Heart left ventricle (tissue), 16 donors: Measurements from ENCODE around the gene CKLF. TPM values are rescaled to one million over a fixed set of nuclear protein-coding genes. Genes with fewer than 3 reads are reported as not detected.
"Not testable (repeated sequence)": the region's sequence is repeated elsewhere in the genome, so short reads cannot be mapped to it uniquely, and the experiment has no call there.

ENCODE experiments used
- ATAC-seq, 4 donors: fragments of 200-7000 bp; cut with Tn5 transposase; one replicate each; pipeline ENCODE4 v1.9.1; 2020 to 2022; ENCODE audit warnings: moderate library complexity in 4 of 4, mild to moderate bottlenecking in 3 of 4, moderate number of reproducible peaks in 1 of 4
- DNase-seq, 5 donors: peaks; one replicate each; pipeline ENCODE4 v3.0.0-alpha.2; 2020
- H3K27ac ChIP-seq, 12 donors: fragments of 200-600 bp; sonication (generic) in 4 of 12; one replicate each; pipeline versions ENCODE4 v1.5.0 to v1.8.0; 2016 to 2022; ENCODE audit warnings: mild to moderate bottlenecking in 2 of 12
- H3K27me3 ChIP-seq, 9 donors: fragments of 200-600 bp; sonication (generic) in 2 of 9; one replicate each; pipeline versions ENCODE4 v1.5.1 to v1.8.0; 2016 to 2022; ENCODE audit warnings: mild to moderate bottlenecking in 3 of 9
- H3K36me3 ChIP-seq, 9 donors: fragments of 200-600 bp; sonication (generic) in 2 of 9; one replicate each; pipeline versions ENCODE4 v1.5.0 to v1.8.0; 2018 to 2022; ENCODE audit warnings: mild to moderate bottlenecking in 2 of 9
- H3K4me1 ChIP-seq, 12 donors: fragments of 200-600 bp; sonication (generic) in 4 of 12; one replicate each; pipeline versions ENCODE4 v1.5.0 to v1.8.0; 2016 to 2022; ENCODE audit warnings: mild to moderate bottlenecking in 3 of 12
- H3K4me3 ChIP-seq, 12 donors: fragments of 200-600 bp; sonication (generic) in 4 of 12; one replicate each; pipeline versions ENCODE4 v1.5.0 to v1.8.0; 2017 to 2022; ENCODE audit warnings: mild to moderate bottlenecking in 9 of 12, moderate library complexity in 4 of 12
- H3K9me3 ChIP-seq, 12 donors: fragments of 200-600 bp; sonication (generic) in 4 of 12; one replicate each; pipeline versions ENCODE4 v1.5.0 to v1.8.0; 2016 to 2022; ENCODE audit warnings: mild to moderate bottlenecking in 1 of 12
- POLR2A ChIP-seq, 2 donors: fragments of 450-650 bp; IDR thresholded peaks; one replicate each; pipeline ENCODE4 v1.6.1; 2017; ENCODE audit warnings: antibody characterized with exemption in 2 of 2, mild to moderate bottlenecking in 2 of 2, moderate library complexity in 2 of 2
- WGBS, 4 donors: extraction: QIAGEN DNeasy Blood & Tissue Kit in 2 of 4; methylation state at CpG; one replicate each; pipeline versions ENCODE4 v1.1.5 to v1.1.7; 2013 to 2018; 5-methylcytosine and 5-hydroxymethylcytosine counted together
- intact Hi-C, 10 donors: fragments of 100-400 bp; cut with DNase I; formaldehyde crosslinking; loops; one replicate each; pipeline versions ENCODE4 v1.11.1 to v1.14.2; 2022
- polyA plus RNA-seq, 2 donors: library from polyadenylated mRNA; stranded (reverse); fragments of 200-250 nt; gene quantifications; one replicate each; pipeline ENCODE4 v1.2.3, GENCODE V29; 2013
- total RNA-seq, 9 donors: library from RNA; depleted of rRNA in 2 of 9; stranded (reverse); fragments of >200 nt in 2 of 9; fragmentation: NEBNext Ultra II Directional in 3 of 9; extraction: Animal tissue kit (Norgen Biotek cat#: 25700) in 3 of 9; gene quantifications; one replicate each; pipeline versions ENCODE4 v1.1.0 to v1.2.4, GENCODE V29; 2016 to 2023
- TF ChIP-seq, protein P1 (sequence below), 12 donors: fragments of 200-600 bp; sonication (generic) in 4 of 12; IDR thresholded peaks; one replicate each; pipeline versions ENCODE4 v1.5.0 to v1.8.0; 2018 to 2022; ENCODE audit warnings: antibody characterized with exemption in 12 of 12, mild to moderate bottlenecking in 5 of 12
- donor health status: ischemic (EF 13 %, LVEDD 7.1; RV severe dilation, severe dysfunction).
- donor health status: healthy with polysubstance abuse.
- donor health status: DM: no; HTN: yes; CAD: no.
- donor health status: DM: no; HTN: no; CAD: no.
- donor health status: ischemic (EF 25% LVEDD 6.9; RV normal size, moderate dysfunction).
- donor health status: ischemic (EF 25% LVEDD 5.7; RV mildly dilated, moderate dysfunction).
- donor health status: healthy.
- donor health status: DM: yes; HTN: yes; CAD: no.
- donor health status: ischemic (EF 35%, LVEDD 5.7; RV mildly dilated, moderate dysfunction).
- donor health status: nonischemic (EF 11% LVEDD 7.7; RV severe dilation, severe dysfunction).
- donor health status: DM: yes; HTN: yes; CAD: no.
- donor health status: PGD.
- donor health status: ischemic (EF 29% LVEDD 5.4; RV normal size, mild dysfunction).
- donor health status: nonischemic (EF 23%, LVEDD 6.1; RV moderate dilation, normal function).

CKLF gene
- total and polyA plus RNA-seq, 11 donors = 4.1 to 28.9 (median 6.4) TPM

DNA sequence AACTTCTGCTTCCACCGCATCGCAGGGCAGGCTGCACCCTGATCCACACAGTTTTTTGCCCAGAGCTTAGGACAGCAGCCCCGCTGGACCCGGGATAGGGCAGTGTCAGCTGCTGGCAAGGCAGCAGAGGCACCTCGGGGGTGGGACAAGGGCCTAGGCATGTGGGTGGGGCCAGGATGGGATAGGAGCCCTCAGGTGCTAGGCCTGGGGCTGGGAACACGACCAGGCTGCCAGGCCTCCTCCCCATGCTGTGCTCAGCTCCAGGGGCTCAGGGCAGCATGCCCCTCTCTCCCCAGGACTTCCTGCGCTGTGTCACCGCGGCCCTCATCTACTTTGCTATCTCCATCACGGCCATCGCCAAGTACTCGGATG lies 56.7 kb downstream of the CKLF start:
- no peak overlapping the region for H3K4me3 ChIP-seq
- peaks cover 0 to 35% (median 16%) of the 10 kb centered on the region in 12 donors for H3K4me1 ChIP-seq
- H3K9me3 ChIP-seq = no peaks in the 10 kb centered on the region
- no peak for TF ChIP-seq POLR2A (IDR thresholded peaks at IDR 0.05)
- TF ChIP-seq, protein P1, sequence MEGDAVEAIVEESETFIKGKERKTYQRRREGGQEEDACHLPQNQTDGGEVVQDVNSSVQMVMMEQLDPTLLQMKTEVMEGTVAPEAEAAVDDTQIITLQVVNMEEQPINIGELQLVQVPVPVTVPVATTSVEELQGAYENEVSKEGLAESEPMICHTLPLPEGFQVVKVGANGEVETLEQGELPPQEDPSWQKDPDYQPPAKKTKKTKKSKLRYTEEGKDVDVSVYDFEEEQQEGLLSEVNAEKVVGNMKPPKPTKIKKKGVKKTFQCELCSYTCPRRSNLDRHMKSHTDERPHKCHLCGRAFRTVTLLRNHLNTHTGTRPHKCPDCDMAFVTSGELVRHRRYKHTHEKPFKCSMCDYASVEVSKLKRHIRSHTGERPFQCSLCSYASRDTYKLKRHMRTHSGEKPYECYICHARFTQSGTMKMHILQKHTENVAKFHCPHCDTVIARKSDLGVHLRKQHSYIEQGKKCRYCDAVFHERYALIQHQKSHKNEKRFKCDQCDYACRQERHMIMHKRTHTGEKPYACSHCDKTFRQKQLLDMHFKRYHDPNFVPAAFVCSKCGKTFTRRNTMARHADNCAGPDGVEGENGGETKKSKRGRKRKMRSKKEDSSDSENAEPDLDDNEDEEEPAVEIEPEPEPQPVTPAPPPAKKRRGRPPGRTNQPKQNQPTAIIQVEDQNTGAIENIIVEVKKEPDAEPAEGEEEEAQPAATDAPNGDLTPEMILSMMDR (IDR thresholded peaks at IDR 0.05) = no peak
- ATAC-seq (no peak), DNase-seq (no peak)
- peaks cover 0 to 57% (median 47%) of the 10 kb centered on the region in 9 donors for H3K36me3 ChIP-seq
- intact Hi-C loops = loop anchor here in 8 of 10 donors (5.0 to 10.0 kb wide), 10 partner anchors 54 to 263 kb away; partner anchors contain the start of genes CKLF (in 3 of the 8) and TK2 (in 3 of the 8)
- H3K27me3 ChIP-seq = no peaks in the 10 kb centered on the region
- H3K27ac ChIP-seq = peak overlapping the region in 4 of 12 donors; percentile 9 to 35 (median 15)
- WGBS, 4 donors = 83 to 85% (median 85%) methylated on average over 10 to 12 of the region's 12 CpGs

GRCh38 chr16:66610111-66610820 lies 57.9 kb downstream of the CKLF start:
- no peak overlapping the region for H3K4me3 ChIP-seq
- H3K27ac ChIP-seq = no peak overlapping the region
- WGBS, 4 donors = 86 to 90% (median 89%) methylated on average over 13 to 14 of the region's 14 CpGs
- H3K27me3 ChIP-seq = no peaks in the 10 kb centered on the region
- peaks cover 0 to 34% (median 15%) of the 10 kb centered on the region in 12 donors for H3K4me1 ChIP-seq
- H3K36me3 ChIP-seq = peaks cover 0 to 62% (median 50%) of the 10 kb centered on the region in 9 donors
- intact Hi-C loops = loop anchor here in 2 of 10 donors (5.0 to 10.0 kb wide), 2 partner anchors 85 to 257 kb away; partner anchors contain the start of gene CMTM4 (in 1 of the 2)
- ATAC-seq (no peak), DNase-seq (no peak)
- TF ChIP-seq POLR2A (IDR thresholded peaks at IDR 0.05) = no peak
- TF ChIP-seq, protein P1 (IDR thresholded peaks at IDR 0.05) = no peak
- H3K9me3 ChIP-seq = no peaks in the 10 kb centered on the region

- DNase-seq, H3K4me3 ChIP-seq, H3K27ac ChIP-seq, H3K27me3 ChIP-seq, ATAC-seq, H3K9me3 ChIP-seq: not testable (repeated sequence)
- intact Hi-C loops = loop anchor here in 2 of 10 donors (5.0 to 10.0 kb wide), 2 partner anchors 83 to 255 kb away; partner anchors contain the start of gene CMTM4 (in 1 of the 2)
- peaks cover 0 to 64% (median 50%) of the 10 kb centered on the region in 9 donors for H3K36me3 ChIP-seq
- WGBS, 4 donors = 89 to 96% (median 95%) methylated on average over 8 of the region's 8 CpGs
- H3K4me1 ChIP-seq = peaks cover 0 to 21% (median 11%) of the 10 kb centered on the region in 12 donors
Observed at GRCh38 chr16:66611911-66612310, 59.5 kb downstream of the CKLF start.

DNA sequence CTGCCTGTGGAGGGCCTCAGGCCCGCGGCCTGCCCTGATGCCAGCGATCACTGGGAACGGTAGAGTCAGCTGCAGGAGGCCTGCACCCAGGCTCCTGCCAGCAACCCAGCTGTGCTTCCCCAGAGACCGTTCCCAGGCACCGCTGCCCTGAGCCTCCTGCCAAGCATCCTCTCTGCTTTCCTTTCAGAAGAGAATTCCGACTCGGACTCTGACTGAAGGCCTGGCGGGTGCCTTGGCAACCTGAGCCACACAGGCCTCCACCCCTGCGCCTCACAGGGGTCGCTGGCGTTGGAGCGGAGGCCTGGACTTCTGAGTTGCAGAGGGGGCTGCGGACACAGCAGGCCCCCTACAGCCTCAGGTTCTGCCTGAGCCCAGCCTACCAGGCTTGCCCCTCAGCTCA lies 60.0 kb downstream of the CKLF start:
- no peak for ATAC-seq
- no peak for TF ChIP-seq POLR2A (IDR thresholded peaks at IDR 0.05)
- TF ChIP-seq, protein P1 (IDR thresholded peaks at IDR 0.05) = no peak
- intact Hi-C loops = loop anchor here in 2 of 10 donors (5.0 to 10.0 kb wide), 2 partner anchors 82 to 255 kb away; partner anchors contain the start of gene CMTM4 (in 1 of the 2)

More for the DNA sequence above, 60.0 kb downstream of the CKLF start:
- no peak overlapping the region for H3K4me3 ChIP-seq
- no peak for DNase-seq
- no peaks in the 10 kb centered on the region for H3K27me3 ChIP-seq
- H3K36me3 ChIP-seq = peaks cover 0 to 64% (median 50%) of the 10 kb centered on the region in 9 donors
- H3K27ac ChIP-seq = no peak overlapping the region
- 85 to 92% (median 87%) methylated on average over 13 to 14 of the region's 14 CpGs for WGBS, 4 donors
- no peaks in the 10 kb centered on the region for H3K9me3 ChIP-seq
- H3K4me1 ChIP-seq = peaks cover 0 to 16% (median 11%) of the 10 kb centered on the region in 12 donors
